HG02678 (cell line): ENCODE data around the gene DDIT3.
"Not testable (repeated sequence)": the region's sequence is repeated elsewhere in the genome, so short reads cannot be mapped to it uniquely, and the experiment has no call there.

Experiments used
- ATAC-seq: cut with Tn5 transposase; IDR thresholded peaks from one replicate; pipeline ENCODE4 v1.9.1; 2021; ENCODE audit warnings: mild to moderate bottlenecking, moderate library complexity; ENCODE audit not compliant: unreplicated experiment

The DDIT3 gene

DNA sequence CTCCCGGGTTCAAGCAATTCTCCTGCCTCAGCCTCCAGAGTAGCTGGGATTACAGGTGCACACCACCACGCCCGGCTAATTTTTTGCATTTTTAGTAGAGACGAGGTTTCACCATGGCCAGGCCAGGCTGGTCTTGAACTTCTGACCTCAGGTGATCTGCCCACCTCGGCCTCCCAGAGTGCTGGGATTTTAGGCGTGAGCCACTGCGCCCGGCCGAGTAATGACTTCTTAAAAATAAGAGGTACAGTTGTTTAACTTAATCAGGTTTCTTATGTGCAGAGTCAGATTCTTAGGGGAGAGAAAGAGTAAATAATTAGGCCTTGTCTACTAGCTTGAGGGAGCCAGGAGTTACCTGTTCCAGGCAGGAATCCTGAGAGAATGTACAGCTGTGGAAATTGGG, 6.1 kb downstream of the DDIT3 start:
- ATAC-seq = not testable (repeated sequence)

DNA sequence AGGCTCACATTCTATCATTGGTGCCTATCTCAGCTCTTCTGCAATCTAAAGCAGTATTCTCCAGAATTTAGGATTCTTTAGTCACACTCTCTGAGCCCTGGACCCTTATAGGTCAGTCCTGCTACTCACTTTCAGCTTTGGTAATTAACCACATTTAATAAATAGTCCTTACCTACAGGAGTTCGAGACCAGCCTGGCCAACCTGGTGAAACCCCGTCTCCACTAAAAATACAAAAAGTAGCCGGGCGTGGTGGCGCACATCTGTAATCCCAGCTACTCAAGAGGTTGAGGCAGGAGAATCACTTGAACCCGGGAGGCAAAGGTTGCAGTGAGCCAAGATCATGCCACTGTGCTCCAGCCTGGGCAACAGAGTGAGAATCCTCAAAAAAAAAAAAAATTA, 6.6 kb downstream of the DDIT3 start:
- not testable (repeated sequence) for ATAC-seq

DNA sequence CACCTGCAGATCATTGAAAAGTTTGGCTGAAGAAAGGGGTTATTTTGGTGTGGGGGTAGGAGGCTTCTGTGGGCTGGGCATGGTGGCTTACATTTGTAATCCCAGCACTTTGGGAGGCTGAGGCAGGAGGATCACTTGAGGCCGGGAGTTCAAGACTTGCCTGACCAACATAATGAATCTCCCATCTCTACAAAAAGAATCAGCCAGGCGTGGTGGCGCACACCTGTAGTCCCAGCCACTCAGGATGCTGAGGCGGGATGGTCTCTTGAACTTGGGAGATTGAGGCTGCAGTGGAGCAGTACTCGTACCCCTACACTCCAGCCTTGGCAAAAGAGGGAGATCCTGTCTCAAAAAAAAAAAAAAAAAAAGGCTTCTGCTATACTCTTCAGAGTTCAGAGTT, 7.0 kb downstream of the DDIT3 start:
- ATAC-seq = no peak

DNA sequence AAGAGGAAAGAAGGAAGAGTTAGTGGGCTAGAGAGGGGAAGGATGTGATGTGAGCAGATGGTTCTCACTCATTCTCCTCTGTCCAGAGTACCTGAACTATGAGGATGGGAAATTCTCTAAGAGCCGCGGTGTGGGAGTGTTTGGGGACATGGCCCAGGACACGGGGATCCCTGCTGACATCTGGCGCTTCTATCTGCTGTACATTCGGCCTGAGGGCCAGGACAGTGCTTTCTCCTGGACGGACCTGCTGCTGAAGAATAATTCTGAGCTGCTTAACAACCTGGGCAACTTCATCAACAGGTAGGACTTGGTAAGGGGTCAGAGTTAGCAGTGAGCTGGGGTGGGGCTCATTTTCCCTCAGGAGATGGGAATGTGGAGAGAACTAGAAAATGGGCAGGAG, 7.6 kb downstream of the DDIT3 start:
- ATAC-seq = no peak

DNA sequence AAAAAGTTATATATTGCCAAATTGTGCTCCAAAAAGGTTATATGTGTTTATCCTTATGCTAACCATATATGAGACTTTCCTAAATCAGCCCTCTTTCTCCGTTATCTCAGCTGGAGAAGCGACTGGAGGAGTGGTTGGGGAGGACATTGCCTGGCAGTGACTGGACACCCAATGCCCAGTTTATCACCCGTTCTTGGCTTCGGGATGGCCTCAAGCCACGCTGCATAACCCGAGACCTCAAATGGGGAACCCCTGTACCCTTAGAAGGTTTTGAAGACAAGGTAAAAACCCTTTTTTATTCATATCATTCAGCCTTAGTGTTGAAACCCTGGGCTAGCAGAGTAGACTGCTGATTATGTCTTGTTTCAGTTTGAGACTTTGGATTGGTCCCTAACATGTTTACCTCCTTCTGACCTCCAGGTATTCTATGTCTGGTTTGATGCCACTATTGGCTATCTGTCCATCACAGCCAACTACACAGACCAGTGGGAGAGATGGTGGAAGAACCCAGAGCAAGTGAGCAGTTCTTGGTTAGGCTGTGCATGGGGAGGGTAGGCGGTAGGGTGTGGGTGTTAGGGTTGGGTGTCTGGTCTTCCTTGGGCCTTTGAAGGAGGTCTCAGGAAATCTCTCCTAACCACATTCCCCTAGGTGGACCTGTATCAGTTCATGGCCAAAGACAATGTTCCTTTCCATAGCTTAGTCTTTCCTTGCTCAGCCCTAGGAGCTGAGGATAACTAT, 8.6 kb downstream of the DDIT3 start:
- ATAC-seq = no peak

DNA sequence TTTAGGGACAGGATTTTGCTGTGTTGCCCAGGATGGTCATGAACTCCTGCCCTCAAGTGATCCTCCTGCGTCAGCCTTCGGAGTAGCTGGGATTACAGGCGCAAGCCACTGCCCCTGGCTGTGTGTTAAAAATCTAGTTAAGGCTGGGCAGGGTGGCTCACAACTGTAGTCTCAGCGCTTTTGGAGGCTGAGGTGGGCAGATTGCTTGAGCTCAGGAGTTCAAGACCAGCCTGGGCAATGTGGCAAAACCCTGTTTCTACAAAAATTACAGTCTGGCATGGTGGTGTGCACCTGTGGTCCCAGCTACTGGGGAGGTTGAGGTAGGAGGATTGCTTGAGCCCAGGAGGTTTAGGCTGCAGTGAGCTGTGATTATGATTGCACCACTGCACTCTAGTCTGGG, 9.2 kb downstream of the DDIT3 start:
- ATAC-seq = no peak

DNA sequence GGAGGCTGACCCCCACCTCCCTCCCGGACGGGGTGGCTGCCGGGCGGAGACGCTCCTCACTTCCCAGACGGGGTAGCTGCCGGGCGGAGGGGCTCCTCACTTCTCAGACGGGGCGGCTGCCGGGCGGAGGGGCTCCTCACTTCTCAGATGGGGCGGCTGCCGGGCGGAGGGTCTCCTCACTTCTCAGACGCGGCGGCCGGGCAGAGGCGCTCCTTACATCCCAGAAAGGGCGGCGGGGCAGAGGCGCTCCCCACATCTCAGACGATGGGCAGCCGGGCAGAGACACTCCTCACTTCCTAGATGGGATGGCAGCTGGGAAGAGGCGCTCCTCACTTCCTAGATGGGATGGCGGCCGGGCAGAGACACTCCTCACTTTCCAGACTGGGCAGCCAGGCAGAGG, 12.5 kb downstream of the DDIT3 start:
- not testable (repeated sequence) for ATAC-seq

DNA sequence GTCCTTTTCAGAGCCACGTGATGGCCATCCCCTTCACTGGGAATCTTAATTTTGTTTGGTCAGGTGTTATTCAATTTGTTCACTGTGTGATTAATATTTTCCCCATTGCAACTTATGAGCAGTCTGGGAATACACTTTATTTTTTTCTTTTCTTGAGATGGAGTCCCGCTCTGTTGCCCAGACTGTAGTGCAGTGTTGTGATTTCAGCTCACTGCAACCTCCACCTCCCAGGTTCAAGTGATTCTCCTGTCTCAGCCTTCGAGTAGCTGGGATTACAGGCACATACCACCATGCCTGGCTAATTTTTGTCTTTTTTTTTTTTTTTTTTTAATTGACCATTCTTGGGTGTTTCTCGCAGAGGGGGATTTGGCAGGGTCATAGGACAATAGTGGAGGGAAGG, 13.8 kb downstream of the DDIT3 start:
- ATAC-seq = not testable (repeated sequence)

DNA sequence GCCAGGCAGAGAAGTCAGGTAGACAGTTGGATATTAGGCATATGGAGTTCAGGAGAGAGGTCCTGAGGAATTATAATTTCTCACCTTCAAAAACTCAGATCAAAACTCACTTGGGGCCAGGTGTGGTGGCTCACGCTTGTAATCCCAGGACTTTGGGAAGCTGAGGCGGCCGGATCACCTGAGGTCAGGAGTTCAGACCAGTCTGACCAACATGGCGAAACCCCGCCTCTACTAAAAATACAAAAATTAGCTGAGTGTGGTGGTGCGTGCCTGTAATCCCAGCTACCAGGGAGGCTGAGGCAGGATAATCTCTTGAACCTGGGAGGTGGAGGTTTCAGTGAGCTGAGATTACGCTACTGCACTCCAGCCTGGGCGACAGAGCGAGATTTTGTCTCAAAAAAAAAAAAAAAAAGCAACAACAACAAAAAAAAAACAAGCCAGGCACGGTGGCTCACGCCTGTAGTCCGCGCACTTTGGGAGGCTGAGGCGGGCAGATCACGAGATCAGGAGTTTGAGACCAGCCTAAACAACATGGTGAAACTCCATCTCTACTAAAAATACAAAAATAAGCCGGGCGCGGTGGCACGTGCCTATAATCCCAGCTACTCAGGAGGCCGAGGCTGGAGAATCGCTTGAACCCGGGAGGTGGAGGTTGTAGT, 17.9 kb downstream of the DDIT3 start:
- not testable (repeated sequence) for ATAC-seq

DNA sequence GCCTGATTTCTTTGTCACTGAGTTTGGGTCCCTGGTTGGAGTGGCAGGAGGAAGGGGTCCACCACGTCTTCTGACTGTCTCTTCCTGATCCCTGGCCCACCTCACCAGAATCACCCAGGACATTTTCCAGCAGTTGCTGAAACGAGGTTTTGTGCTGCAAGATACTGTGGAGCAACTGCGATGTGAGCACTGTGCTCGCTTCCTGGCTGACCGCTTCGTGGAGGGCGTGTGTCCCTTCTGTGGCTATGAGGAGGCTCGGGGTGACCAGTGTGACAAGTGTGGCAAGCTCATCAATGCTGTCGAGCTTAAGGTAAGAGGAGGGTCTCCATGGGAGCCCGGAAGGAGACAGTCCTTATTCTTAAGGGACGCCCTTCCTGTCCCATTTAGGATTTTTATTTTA, 20.1 kb downstream of the DDIT3 start:
- ATAC-seq = no peak

DNA sequence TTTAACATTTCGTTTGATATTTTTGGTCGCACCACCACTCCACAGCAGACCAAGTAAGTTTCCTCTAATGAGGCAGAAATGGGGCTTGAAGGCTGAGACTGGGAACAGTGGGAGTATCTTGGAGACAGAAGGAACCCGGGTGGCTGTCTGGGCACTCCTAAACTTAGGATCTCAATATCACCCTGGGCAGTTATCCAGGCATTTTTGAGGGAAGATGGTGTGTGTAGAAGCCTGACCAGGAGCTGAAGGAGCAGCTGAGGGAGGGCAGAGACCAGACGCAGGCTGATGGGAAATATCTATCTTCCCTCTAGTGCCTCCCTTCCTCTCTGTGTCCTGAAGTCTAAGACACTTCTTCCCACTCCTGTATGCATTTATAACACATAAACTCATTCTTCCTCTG, 21.7 kb downstream of the DDIT3 start:
- ATAC-seq = no peak

DNA sequence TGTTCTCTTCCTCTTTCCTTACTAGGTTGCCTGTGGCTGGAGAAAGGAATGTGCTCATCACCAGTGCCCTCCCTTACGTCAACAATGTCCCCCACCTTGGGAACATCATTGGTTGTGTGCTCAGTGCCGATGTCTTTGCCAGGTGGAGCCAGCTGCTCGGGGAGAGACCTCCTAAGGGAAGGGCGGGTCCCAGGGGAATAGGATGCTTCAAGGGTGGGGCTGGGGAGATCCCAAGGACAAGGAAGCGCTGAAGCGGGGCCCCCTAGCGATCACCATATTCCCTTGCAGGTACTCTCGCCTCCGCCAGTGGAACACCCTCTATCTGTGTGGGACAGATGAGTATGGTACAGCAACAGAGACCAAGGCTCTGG, 22.2 kb downstream of the DDIT3 start:
- ATAC-seq = no peak

DNA sequence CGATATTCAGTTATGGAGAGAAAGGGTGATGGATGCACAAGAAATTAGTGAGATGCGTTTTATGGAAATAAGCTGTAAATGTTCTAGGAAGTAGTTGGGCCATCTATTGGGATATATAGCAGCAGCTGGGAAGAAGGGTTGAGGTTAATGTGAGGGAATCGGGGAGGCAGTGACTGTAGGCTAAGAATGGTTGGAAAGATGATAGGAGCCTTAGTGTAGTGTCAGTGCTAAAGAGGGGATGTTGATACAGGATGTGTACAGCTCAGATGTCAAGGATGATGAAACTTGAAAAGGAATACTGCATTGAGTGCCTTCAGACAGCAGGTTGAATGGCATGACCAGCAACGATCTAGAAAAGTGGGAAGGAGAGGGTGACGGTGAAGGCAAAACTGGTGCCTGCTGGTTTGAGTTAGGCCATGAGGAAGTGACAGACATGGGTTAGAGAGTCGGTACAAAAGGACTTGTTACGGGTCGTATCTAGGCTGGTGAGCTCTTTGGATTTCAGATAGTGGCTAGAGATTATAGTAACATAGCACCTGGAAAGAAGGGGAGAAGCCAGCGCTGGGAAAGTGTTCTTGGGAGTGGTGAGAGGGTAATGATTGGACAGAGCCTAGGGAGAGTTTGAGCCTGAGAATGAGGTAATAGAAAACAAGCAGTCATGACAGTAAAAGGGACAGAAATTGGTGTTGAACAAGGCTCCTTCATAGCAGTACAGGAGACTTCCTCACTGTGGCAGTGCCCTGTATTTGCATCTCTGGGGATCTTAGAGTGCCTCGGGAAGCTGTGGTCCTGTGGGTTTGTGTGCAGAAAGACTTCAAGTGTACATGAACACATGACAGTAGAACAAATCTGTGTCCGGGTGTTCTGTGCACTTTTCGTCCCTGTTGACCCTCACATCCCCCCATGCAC, 22.8 kb downstream of the DDIT3 start:
- no peak for ATAC-seq

DNA sequence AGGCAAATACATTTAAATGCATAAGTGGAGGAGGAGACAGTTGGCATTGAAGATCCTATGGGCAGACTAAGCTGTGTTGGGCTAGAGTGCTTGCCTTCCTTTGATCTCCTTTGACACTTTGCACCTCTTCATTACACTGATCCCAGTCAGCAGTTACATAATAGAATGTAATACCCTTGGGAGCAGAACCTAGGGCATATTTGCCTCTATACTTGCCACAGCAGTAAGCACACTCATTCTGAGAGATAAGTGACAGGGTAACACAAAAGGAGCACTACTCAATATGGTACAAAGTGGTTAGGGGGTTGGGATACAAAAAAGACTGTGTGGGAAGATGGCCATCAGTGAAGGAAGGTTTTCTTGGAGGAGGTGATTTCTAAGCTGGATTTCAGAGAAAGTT, 23.5 kb downstream of the DDIT3 start:
- ATAC-seq = no peak

DNA sequence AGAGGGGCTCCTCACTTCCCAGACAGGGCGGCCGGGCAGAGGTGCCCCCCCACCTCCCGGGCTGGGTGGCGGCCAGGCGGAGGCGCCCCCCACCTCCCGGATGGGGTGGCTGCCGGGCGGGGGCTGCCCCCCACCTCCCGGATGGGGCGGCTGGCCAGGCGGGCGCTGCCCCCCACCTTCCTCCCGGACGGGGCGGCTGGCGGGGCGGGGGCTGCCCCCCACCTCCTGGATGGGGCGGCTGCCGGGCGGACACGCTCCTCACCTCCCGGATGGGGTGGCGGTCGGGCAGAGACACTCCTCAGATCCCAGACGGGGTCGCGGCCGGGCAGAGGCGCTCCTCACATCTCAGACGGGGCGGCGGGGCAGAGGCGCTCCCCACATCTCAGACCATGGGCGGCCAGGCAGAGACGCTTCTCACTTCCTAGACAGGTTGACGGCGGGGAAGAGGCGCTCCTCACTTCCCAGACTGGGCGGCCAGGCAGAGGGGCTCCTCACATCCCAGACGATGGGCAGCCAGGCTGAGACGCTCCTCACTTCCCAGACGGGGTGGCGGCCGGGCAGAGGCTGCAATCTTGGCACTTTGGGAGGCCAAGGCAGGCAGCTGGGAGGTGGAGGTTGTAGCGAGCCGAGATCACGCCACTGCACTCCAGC, 25.1 kb downstream of the DDIT3 start:
- ATAC-seq = not testable (repeated sequence)

DNA sequence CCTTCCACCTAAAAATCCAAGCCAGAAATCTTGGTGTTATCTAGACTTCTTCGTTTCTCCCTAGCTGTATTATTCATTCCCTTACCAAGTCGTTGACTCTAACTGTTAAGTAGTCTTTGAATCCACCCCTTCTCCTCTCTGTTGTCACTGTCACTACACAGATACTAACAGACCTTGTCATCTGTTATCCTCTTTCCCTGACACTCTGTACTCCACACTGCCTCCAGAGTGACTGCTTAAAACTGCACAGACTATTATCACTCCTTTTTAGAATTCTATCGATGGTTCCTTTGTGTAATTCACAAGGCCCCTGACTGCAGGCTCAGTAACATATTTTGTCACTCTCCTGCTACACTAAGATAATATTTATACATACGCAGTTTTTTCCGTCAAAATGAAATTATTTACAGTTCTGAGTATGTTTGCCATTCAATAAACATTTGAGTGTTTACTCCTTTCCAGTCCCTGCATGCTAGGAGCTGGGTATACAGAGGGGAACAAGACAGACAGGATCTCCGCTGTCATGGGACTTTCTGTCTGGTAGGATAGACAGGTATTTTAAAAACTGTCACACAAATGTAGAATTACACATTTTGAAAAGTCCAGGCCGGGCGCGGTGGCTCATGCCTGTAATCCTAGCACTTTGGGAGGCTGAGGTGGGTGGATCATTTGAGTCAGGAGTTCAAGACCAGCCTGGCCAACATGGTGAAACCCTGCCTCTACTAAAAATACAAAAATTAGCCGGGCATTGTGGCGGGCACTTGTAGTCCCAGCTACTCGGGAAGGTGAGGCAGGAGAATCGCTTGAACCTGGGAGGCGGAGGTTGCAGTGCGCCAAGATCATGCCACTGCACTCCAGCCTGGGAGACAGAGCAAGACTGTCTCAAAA, 28.7 kb downstream of the DDIT3 start:
- ATAC-seq = no peak

DNA sequence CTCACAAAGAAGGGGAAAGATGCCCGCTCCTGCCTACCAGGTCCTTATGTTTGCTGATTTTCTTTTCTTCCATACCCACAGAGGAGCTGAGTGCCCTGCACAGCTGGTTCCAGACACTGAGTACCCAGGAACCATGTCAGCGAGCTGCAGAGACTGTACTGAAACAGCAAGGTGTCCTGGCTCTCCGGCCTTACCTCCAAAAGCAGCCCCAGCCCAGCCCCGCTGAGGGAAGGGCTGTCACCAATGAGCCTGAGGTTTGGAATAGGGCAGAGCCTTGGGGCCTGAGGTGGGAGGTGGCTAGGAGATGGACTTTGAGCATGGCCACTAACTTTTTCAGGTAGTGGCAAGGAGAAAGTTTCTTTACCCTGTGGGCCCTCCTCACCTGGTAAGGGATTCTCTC, 30.2 kb downstream of the DDIT3 start:
- ATAC-seq = no peak

DNA sequence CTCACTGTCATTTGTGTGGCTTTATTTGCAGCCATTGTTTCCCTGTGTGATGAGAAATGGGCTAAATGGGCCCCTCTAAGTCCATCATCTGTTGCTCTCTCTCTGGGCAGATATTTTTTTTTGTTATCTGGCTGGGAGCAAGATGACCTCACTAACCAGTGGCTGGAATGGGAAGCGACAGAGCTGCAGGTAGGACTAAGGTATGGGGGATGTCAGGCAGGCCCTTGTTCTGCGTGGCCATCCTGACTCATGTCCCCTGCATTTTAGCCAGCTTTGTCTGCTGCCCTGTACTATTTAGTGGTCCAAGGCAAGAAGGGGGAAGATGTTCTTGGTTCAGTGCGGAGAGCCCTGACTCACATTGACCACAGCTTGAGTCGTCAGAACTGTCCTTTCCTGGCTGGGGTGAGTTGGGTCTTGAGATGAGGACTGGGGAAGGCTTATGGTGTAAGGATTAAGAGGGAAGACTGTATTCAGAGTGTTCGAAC, 31.1 kb downstream of the DDIT3 start:
- ATAC-seq = no peak

DNA sequence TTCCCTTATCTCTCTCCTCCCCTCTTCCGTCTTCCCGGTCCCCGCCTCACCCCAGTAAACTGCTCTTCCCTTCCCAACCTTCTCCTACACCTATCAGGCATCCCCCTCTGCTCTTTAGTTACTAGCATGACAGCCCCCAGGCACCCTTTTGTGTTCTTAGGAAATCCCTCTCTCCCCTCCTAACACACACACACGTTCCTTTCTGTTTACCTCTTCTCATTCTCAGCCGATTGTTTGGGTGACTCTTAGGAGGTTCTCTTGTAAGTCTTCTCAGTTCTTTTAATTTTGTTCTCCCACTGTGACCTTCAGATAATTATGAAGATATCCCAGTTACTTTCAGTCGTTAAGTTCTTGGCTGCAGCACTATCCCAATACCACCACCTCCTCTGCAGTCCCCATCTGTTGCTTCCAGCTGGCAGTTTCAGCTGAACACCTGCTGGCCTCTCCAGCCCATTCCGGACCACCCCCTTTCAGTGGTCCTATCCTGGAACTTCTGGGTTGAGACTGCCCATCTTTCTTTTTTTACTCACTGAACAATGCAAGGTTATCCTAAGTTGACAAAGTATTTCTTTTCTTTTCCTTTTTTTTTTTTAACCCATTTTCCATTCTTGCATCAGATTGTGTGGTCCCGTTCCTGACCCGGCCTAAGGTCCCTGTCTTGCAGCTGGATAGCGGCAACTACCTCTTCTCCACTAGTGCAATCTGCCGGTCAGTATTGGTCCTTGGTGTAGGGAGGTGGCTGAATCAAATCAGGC, 31.7 kb downstream of the DDIT3 start:
- no peak for ATAC-seq
